ENCODE results near the gene ARHGAP15. TPM values are rescaled to one million over a fixed set of nuclear protein-coding genes. Genes with fewer than 3 reads are reported as not detected.

Gene ARHGAP15
- total RNA-seq, 4 donors from 2014 or later = 0.80 to 53.1 (median 12.7) TPM

GRCh38 chr2:143776526-143777297, 647.5 kb downstream of the ARHGAP15 start:
- H3K27me3 ChIP-seq = no peaks in the 10 kb centered on the region
- no peaks in the 10 kb centered on the region for H3K36me3 ChIP-seq
- no peak overlapping the region for H3K27ac ChIP-seq
- DNase-seq = no peak
- in situ Hi-C loops (cut with MboI; ENCODE audit: low pct_ligation_motif_present in 1 of 4, low pct_unique_long_range_greater_than_20kb in 1 of 4, low sequenced_read_pairs in 3 of 4) = no loop called here
- WGBS, 2 donors (ENCODE audit: low coverage in 1 of 2) = 69 to 84% methylated on average over 4 of the region's 4 CpGs
- H3K4me3 ChIP-seq = no peak overlapping the region
- H3K9me3 ChIP-seq = no peaks in the 10 kb centered on the region
- TF ChIP-seq POLR2AphosphoS5 (IDR thresholded peaks at IDR 0.05) (no peak), POLR2A (IDR thresholded peaks at IDR 0.05) (no peak), CTCF (IDR thresholded peaks at IDR 0.05) (no peak), EP300 (IDR thresholded peaks at IDR 0.05; ENCODE audit: low read depth) (no peak)
- intact Hi-C loops (cut with DNase I; ENCODE audit: low total_unique reads) = no loop called here
- no peaks in the 10 kb centered on the region for H3K4me1 ChIP-seq

- no peak overlapping the region for H3K4me3 ChIP-seq
- no peaks in the 10 kb centered on the region for H3K4me1 ChIP-seq
- in situ Hi-C loops (cut with MboI; ENCODE audit: low pct_ligation_motif_present in 1 of 4, low pct_unique_long_range_greater_than_20kb in 1 of 4, low sequenced_read_pairs in 3 of 4) (no loop called here), intact Hi-C loops (cut with DNase I; ENCODE audit: low total_unique reads) (no loop called here)
- TF ChIP-seq CTCF (IDR thresholded peaks at IDR 0.05) (no peak), POLR2AphosphoS5 (IDR thresholded peaks at IDR 0.05) (no peak), POLR2A (IDR thresholded peaks at IDR 0.05) (no peak), EP300 (IDR thresholded peaks at IDR 0.05; ENCODE audit: low read depth) (no peak)
- no peaks in the 10 kb centered on the region for H3K36me3 ChIP-seq
- H3K27ac ChIP-seq = no peak overlapping the region
- no peaks in the 10 kb centered on the region for H3K9me3 ChIP-seq
- no peaks in the 10 kb centered on the region for H3K27me3 ChIP-seq
- WGBS, 2 donors (ENCODE audit: low coverage in 1 of 2) = 80% methylated on average over 3 of the region's 3 CpGs; no CpG with 5 or more reads in 1 of the 2 donors
- DNase-seq = no peak
Observed at GRCh38 chr2:143779021-143779420, 649.8 kb downstream of the ARHGAP15 start.

- H3K36me3 ChIP-seq = no peaks in the 10 kb centered on the region
- no peaks in the 10 kb centered on the region for H3K4me1 ChIP-seq
- TF ChIP-seq POLR2A (IDR thresholded peaks at IDR 0.05) (no peak), POLR2AphosphoS5 (IDR thresholded peaks at IDR 0.05) (no peak), CTCF (IDR thresholded peaks at IDR 0.05) (no peak), EP300 (IDR thresholded peaks at IDR 0.05; ENCODE audit: low read depth) (no peak)
- in situ Hi-C loops (cut with MboI; ENCODE audit: low pct_ligation_motif_present in 1 of 4, low pct_unique_long_range_greater_than_20kb in 1 of 4, low sequenced_read_pairs in 3 of 4) = no loop called here
- no peak overlapping the region for H3K4me3 ChIP-seq
- no peaks in the 10 kb centered on the region for H3K9me3 ChIP-seq
- intact Hi-C loops (cut with DNase I; ENCODE audit: low total_unique reads) = no loop called here
- WGBS, 2 donors (ENCODE audit: low coverage in 1 of 2) = 62 to 76% methylated on average over 3 to 5 of the region's 5 CpGs
- no peak for DNase-seq
- no peak overlapping the region for H3K27ac ChIP-seq
- H3K27me3 ChIP-seq = no peaks in the 10 kb centered on the region
Observed at GRCh38 chr2:143786026-143786765, 657.0 kb downstream of the ARHGAP15 start.

- WGBS, 2 donors (ENCODE audit: low coverage in 1 of 2) = 70 to 81% methylated on average over 2 of the region's 2 CpGs
Observed at GRCh38 chr2:143787674-143788073, 658.5 kb downstream of the ARHGAP15 start.

More at GRCh38 chr2:143787674-143788073, 658.5 kb downstream of the ARHGAP15 start:
- in situ Hi-C loops (cut with MboI; ENCODE audit: low pct_ligation_motif_present in 1 of 4, low pct_unique_long_range_greater_than_20kb in 1 of 4, low sequenced_read_pairs in 3 of 4) = no loop called here
- H3K27me3 ChIP-seq = no peaks in the 10 kb centered on the region
- intact Hi-C loops (cut with DNase I; ENCODE audit: low total_unique reads) = no loop called here
- no peak for DNase-seq
- no peaks in the 10 kb centered on the region for H3K4me1 ChIP-seq
- no peaks in the 10 kb centered on the region for H3K9me3 ChIP-seq
- TF ChIP-seq POLR2AphosphoS5 (IDR thresholded peaks at IDR 0.05) (no peak), EP300 (IDR thresholded peaks at IDR 0.05; ENCODE audit: low read depth) (no peak), POLR2A (IDR thresholded peaks at IDR 0.05) (no peak), CTCF (IDR thresholded peaks at IDR 0.05) (no peak)
- H3K4me3 ChIP-seq = no peak overlapping the region
- H3K27ac ChIP-seq = no peak overlapping the region
- H3K36me3 ChIP-seq = no peaks in the 10 kb centered on the region

Data from transverse colon (tissue), 4 donors.